ENCODE measurements around the gene GON7.

- TF ChIP-seq MYC (IDR thresholded peaks at IDR 0.05; ENCODE audit: low read depth, low read length) (no peak), CTCF (IDR thresholded peaks at IDR 0.05; ENCODE audit: low read depth, low read length) (no peak)
Observed at GRCh38 chr14:93240678-93241000, 33.8 kb upstream of the GON7 start.
